GM12892 (cell line): ENCODE data around the gene PTPRCAP.
"Not testable (repeated sequence)": the region's sequence is repeated elsewhere in the genome, so short reads cannot be mapped to it uniquely, and the experiment has no call there.

ENCODE experiments used
- DNase-seq: peaks from one replicate; pipeline ENCODE4 v3.0.0; 2011; ENCODE audit not compliant: insufficient read length
- FAIRE-seq: peaks from 2 replicates; lab custom pipeline; 2011; peaks lifted over from hg19 to GRCh38; lab: Jason Lieb, UNC
- POLR2A ChIP-seq: IDR thresholded peaks from 2 replicates; pipeline ENCODE4 v1.6.1; 2011; ENCODE audit warnings: low read depth, low read length, control low read depth
- POLR2AphosphoS5 ChIP-seq: IDR thresholded peaks from 2 replicates; pipeline ENCODE4 v1.6.1; 2011; ENCODE audit warnings: low read depth, low read length, control low read depth
- TAF1 ChIP-seq: IDR thresholded peaks from 2 replicates; pipeline ENCODE4 v1.6.1; 2011; ENCODE audit warnings: low read depth, mild to moderate bottlenecking, control low read depth, low read length, borderline replicate concordance

Gene PTPRCAP

DNA sequence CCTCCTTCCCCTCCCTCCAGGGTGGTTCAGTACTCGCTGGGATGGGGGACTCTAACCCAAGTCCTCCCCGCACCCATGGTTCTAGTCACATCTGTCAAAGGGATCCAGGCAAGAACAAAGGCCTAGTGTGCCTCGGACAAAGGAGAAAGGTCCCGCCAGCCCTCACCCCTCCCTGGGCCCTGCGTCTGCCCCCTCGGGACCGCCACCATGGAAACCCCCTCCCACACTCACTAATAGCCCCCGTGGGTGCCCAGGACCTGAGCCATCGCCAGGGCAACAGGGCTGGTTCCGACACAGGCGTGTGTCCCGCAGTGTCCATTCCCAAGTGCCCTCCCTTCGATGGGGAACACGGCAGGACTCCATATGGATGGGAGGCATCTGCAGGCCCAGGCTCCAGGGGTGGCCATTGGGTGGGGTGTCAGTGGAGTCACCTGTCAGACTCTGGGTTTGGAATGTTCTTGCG, 27.1 kb downstream of the PTPRCAP start:
- no peak for DNase-seq
- no peak for FAIRE-seq

DNA sequence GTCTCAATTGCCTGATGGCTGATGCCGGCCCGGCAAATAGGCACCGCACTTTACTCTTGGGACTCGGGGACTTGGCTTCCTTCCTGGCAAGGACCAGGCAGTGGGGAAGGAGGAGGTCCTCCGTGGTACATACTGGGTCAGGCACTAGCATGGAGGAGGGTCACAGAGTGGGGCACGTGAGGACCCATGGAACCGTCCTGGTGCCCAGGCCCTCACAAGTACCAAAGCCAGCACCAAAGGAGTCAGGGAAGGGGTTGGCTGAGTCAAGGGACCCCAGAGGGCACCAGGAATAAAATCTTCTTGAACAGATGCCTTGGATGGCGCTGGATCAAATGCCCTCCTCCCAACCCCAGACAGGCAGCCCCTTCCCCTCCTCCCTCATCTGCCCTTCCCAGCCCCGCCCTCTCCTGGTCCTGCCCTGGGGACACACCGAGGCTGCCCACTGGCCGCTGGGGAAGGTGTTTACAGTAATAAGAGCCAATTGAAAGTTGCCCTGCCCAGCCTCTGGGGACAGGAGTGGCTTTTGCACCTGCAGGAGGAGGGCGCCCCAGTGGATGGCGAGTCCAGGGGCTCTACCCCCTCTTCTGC, 27.6 kb downstream of the PTPRCAP start:
- FAIRE-seq: no peak

More for the DNA sequence above, 27.1 kb downstream of the PTPRCAP start:
- TF ChIP-seq POLR2A (no peak), TAF1 (no peak)

DNA sequence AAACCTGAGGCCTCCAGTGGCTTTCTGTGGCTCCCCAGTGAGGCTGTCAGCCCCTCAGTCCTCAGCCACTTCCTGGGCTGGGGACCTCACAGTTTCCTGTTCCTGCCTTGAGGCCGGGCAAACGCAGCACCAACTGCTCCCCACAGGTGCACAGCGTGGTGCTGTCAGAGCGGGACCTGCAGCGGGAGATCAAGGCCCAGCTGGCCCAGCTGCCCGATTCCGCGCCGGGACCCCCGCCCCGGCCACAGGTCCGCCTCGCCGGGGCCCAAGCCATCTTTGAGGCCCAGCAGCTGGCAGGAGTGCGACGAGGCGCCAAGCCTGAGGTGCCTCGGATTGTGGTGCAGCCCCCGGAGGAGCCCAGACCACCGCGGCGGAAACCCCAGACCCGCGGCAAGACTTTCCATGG, 28.2 kb downstream of the PTPRCAP start:
- FAIRE-seq: peak; percentile 99
- peak; percentile 86 for TF ChIP-seq POLR2A
- 0 out of 2 replicates have a peak, but pooled peaks have one; percentile 25 for TF ChIP-seq TAF1
- TF ChIP-seq POLR2AphosphoS5: peak; percentile 66; the same call in 1 of the 2 replicates
- DNase-seq: peak; percentile 93

More for the DNA sequence above, 27.6 kb downstream of the PTPRCAP start:
- DNase-seq: no peak
- TF ChIP-seq POLR2AphosphoS5 (peak; percentile 26), POLR2A (no peak)

DNA sequence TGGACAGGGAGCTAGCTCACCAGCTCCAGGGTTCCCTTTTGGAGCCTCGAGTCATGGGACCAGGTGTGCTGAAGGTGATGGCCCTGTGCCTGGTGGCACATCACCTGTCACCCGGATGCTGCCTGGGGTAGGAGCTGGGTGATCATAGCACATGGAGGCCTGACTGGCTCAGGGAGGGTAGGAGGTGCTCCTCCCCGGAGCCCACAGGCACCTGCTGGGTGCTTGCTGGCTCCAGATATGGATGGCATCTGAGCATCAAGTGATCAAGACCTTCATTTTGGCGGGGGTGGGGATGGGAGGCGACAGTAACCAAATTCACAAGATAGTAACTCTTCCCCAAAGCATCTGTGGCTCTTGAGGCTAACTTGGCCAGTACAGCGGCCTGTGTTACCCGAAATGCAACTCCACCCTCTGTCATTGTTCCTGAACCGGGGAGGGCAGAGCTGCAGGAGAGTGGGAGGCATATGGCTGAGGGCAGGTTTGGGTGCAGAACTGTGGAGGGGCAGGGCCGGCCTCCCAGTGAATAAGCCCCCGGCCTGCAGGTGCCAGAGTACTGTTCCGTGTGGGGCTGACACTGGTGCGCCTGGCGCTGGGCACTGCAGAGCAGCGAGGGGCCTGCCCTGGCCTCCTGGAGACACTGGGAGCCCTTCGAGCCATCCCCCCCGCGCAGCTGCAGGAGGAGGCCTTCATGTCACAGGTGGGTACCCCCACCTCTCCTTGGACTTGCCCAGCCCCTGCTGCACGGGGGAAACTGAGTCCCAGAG, 28.9 kb downstream of the PTPRCAP start:
- DNase-seq: no peak

DNA sequence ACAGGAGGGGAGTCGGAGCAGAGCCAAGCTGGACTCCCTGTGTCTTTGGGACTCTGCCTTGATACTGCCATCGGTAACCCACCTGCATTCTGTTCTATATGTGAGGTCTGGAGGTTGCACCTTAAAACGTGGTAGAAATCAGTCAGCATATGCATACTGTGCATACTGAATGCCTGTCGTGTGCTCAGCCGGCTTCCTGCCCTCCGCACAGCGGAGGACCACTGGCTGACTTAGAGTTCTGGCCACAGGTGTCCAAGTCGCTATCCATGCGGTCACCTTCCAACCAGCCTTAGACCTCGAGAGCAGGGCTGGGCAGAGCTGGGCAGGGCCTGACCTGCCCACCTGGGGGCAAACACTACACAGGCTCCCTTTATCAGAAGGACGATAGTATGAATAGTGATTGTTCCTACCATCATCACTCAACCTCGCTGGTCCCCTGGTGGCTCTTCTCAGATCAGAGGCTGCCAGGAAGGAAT, 29.8 kb downstream of the PTPRCAP start:
- FAIRE-seq: peak; percentile 77
- DNase-seq: no peak
- TF ChIP-seq POLR2A (no peak), POLR2AphosphoS5 (no peak)

More for the DNA sequence above, 28.9 kb downstream of the PTPRCAP start:
- no peak for FAIRE-seq
- no peak for TF ChIP-seq POLR2AphosphoS5
- no peak for TF ChIP-seq TAF1
- no peak for TF ChIP-seq POLR2A

DNA sequence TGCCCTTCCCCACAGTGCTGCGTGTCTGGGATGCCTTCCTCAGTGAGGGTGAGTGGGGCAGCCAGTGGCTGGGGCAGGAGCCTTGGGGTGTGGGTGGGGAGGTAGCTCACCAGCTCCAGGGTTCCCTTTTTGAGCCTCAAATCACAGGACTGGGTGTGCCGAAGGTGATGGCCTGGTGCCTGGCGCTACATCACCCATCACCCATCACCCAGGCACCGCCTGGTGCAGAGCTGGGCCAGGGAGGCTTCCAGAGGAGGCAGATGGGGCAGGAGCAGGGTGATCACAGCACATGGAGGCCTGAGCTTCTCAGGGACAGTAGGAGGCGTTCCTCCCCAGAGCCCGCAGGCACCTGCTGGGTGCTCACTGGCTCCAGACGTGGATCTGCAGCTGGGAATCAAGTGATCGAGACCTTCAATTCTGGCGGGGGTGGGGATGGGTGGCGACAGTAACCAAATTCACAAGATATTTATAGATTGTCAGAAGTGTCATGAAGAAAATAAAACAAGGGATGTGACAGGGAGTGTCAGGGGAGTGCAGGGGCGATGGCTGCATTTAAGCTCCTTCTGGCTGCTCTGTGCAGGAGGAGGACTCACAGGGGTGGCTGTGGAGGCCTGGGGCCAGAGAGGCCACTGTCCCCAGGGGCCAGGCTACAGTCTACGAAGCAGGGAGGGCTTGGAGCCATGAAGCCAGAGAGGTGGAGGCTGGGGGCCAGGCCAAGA, 30.4 kb downstream of the PTPRCAP start:
- FAIRE-seq: peak; percentile 61
- DNase-seq: no peak
- TF ChIP-seq POLR2A (peak; percentile 22; the same call in 1 of the 2 replicates), POLR2AphosphoS5 (no peak)

DNA sequence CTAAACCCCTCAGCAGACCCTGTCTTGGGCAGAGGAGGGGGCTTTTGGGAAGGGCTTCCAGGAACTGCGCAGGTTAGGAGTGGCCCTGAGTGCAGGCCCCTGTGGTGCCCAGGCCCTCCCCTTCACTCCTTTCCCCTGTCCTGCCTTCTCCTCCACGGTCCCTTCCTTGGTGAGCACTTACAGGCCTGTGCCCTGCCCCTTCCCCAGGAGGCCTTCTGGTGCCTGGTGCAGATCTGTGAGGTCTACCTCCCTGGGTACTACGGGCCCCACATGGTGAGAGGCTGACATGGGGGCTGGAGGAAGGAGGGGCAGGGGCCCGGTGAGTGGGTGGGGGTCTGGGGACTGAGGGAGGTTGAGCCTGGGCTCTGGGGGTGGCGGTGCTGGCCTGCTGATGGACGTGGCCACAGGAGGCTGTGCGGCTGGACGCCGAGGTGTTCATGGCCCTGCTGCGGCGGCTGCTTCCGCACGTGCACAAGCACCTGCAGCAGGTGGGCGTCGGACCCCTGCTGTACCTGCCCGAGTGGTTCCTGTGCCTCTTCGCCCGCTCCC, 31.0 kb downstream of the PTPRCAP start:
- TF ChIP-seq POLR2AphosphoS5 (no peak), POLR2A (no peak), TAF1 (no peak)
- FAIRE-seq (no peak), DNase-seq (no peak)

DNA sequence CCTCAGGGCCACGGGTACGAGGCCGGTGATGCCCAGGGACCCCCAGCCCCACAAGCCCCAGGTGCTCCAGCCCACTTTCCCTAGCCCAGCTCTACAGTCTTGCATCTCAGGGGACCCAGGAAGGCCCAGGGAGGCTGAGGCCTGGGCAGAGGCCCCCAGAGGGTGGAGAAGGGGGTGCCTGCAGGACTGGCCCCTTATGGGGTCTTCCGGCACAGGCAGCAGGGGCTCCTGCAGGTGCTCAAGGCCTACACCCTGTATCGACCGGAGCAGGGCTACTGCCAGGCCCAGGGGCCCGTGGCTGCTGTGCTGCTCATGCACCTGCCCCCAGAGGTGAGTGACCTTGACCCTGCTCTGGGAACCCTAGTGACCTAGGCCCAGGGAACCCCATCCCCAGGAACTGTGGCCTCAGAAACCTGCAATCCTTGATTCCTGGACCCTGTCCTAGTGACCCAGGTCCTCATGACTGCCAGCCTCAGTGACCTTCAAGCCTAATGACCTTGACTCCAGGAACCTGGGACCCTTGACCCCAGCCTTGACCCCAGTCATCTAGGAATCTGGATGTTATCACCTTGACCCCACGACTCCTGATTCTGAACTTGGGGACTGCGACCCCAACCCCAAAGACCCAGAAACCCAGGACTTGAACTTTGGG, 31.7 kb downstream of the PTPRCAP start:
- no peak for FAIRE-seq

DNA sequence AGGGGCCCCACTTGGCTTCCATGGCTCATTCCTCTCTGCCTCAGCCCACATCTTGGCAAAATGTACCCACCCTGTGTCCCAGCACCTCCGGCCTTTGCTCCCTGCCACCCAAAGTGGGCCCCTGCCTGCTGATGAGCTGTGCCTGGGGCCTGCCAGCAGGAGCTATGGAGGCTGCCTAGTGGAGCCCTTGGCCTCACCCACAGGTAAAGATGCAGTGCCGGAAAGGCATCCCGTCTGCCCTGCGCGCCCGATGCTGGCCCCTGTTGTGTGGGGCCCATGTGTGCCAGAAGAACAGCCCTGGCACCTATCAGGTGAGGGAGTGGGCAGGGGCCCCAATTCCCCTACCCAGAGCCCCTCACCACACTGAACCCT, 32.3 kb downstream of the PTPRCAP start:
- TF ChIP-seq POLR2AphosphoS5: no peak
- no peak for TF ChIP-seq POLR2A
- TF ChIP-seq TAF1: no peak
- FAIRE-seq: no peak
- no peak for DNase-seq

More for the DNA sequence above, 31.7 kb downstream of the PTPRCAP start:
- DNase-seq: no peak
- TF ChIP-seq POLR2AphosphoS5 (no peak), POLR2A (no peak), TAF1 (no peak)

DNA sequence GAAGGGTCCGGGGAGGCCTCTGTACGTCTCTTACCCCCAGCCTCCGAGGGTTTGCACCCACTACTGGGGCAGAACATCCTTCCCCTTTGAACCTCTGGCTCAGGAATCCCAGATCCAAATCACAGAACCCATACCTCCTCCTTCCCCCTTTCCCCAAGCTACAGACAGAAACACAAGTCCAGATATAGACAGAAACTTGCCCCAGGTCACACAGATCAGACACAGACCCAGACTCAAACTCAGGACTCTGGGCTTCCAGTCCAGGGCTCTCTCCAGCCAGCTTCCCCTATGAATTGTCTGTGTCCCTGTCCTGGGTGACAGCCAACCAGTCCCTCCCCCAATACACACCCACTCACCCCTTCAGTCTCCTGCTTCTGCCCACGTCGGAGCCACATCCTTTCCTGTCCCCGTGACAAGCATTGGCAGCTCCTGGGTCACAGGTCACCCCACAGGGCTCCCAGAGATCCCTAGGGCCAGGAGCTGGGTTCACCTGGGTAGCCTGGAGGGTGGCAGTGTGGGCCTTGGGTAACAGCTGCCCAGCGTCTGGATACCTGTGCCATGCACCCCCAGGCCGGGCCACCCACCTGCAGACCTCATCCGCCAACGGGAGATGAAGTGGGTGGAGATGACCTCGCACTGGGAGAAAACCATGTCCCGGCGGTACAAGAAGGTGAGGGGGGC, 32.8 kb downstream of the PTPRCAP start:
- FAIRE-seq (peak; percentile 82), DNase-seq (no peak)

DNA sequence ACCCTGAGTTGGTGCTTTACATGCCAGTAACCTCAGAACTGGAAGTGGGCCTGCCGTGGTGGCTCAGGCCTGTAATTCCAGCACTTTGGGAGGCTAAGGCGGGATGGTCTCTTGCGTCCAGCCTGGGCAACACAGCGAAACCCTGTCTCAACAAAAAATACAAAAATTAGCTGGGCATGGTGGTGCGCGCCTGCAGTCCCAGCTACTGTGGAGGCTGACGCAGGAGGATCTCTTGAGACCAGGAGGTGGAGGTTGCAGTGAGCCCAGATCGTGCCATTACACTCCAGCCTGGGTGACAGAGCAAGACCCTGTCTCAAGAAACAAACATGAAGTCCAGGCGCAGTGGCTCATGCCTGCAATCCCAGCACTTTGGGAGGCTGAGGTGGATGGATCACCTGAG, 34.4 kb downstream of the PTPRCAP start:
- DNase-seq: not testable (repeated sequence)
- FAIRE-seq: peak; percentile 21

More for the DNA sequence above, 32.8 kb downstream of the PTPRCAP start:
- peak; percentile 38; the same call in 1 of the 2 replicates for TF ChIP-seq POLR2A
- TF ChIP-seq POLR2AphosphoS5: peak; percentile 39; the same call in 1 of the 2 replicates
- no peak for TF ChIP-seq TAF1

DNA sequence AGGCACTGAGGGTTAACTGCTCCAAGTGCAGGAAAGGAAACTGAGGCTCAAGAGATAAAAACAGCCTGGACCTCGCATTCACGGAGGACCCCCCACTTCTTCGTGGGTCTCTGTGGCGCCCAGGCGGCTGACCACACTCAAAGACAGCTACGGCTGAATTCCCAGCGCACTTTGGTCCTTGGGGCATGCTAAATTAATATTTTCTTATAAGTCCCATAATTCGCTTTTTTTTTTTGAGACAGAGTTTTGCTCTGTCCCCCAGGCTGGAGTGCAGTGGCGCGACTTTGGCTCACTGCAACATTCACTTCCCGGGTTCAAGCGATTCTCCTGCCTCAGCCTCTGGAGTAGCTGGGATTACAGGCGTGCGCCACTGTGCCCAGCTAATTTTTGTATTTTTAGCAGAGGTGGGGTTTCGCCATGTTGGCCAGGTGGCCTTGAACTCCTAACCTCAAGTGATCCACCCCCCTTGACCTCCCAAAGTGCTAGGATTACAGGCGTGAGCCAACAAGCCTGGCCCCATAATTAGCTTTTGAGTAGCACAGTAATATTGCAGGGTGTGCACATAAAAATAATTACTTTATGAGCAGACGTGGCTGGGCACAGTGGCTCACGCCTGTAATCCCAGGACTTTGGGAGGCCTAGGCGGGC, 35.2 kb downstream of the PTPRCAP start:
- FAIRE-seq, DNase-seq: not testable (repeated sequence)
